Astrocyte (in vitro differentiated cells and primary cell): Measurements from ENCODE around the gene CYB561D2. TPM values are rescaled to one million over a fixed set of nuclear protein-coding genes. Genes with fewer than 3 reads are reported as not detected.

Experiments used
- DNase-seq: peaks from one replicate; pipeline ENCODE4 v3.0.0-alpha.2; 2010; ENCODE audit warnings: low read depth
- FAIRE-seq: peaks from 2 replicates; lab custom pipeline; 2011; peaks lifted over from hg19 to GRCh38; lab: Jason Lieb, UNC
- H2AFZ ChIP-seq: 2 replicates; pipeline ENCODE4 v1.6.0; 2012; ENCODE audit warnings: low read depth, low read length, inconsistent platforms
- H3K27ac ChIP-seq: 2 replicates; pipeline ENCODE4 v1.5.1; 2011; ENCODE audit warnings: low read depth, low read length, inconsistent platforms
- H3K27me3 ChIP-seq: 2 replicates; pipeline ENCODE4 v1.6.0; 2011; ENCODE audit warnings: low read length, inconsistent platforms; ENCODE audit not compliant: insufficient read depth
- H3K36me3 ChIP-seq: 2 replicates; pipeline ENCODE4 v1.5.1; 2011; ENCODE audit warnings: low read length, inconsistent platforms; ENCODE audit not compliant: insufficient read depth
- H3K4me1 ChIP-seq: 2 replicates; pipeline ENCODE4 v1.5.1; 2011; ENCODE audit warnings: low read length, inconsistent platforms; ENCODE audit not compliant: insufficient read depth
- H3K4me2 ChIP-seq: 2 replicates; pipeline ENCODE4 v1.6.0; 2012; ENCODE audit warnings: low read length, inconsistent platforms
- H3K4me3 ChIP-seq: 2 replicates; pipeline ENCODE4 v1.5.1; 2011; ENCODE audit warnings: low read depth, mild to moderate bottlenecking, low read length, inconsistent platforms; ENCODE audit not compliant: insufficient read depth
- H3K79me2 ChIP-seq: 2 replicates; pipeline ENCODE4 v1.6.0; 2012; ENCODE audit warnings: mild to moderate bottlenecking, low read length, inconsistent platforms; ENCODE audit not compliant: insufficient read depth
- H3K9ac ChIP-seq: 2 replicates; pipeline ENCODE4 v1.6.0; 2012; ENCODE audit warnings: mild to moderate bottlenecking, low read length, inconsistent platforms
- H3K9me3 ChIP-seq: 2 replicates; pipeline ENCODE4 v1.5.1; 2012; ENCODE audit warnings: low read depth, mild to moderate bottlenecking, low read length, inconsistent platforms; ENCODE audit not compliant: insufficient read depth
- H4K20me1 ChIP-seq: 2 replicates; pipeline ENCODE4 v1.6.0; 2012; ENCODE audit warnings: low read length, inconsistent platforms; ENCODE audit not compliant: insufficient read depth
- H3K27ac Mint-ChIP-seq: one replicate; pipeline ENCODE4 v1.8.0; 2021; ENCODE audit warnings: mild to moderate bottlenecking, mixed read lengths; ENCODE audit not compliant: unreplicated experiment
- H3K27me3 Mint-ChIP-seq: one replicate; pipeline ENCODE4 v1.8.0; 2021; ENCODE audit warnings: low read depth, mixed read lengths; ENCODE audit not compliant: unreplicated experiment
- H3K36me3 Mint-ChIP-seq: one replicate; pipeline ENCODE4 v1.8.0; 2021; ENCODE audit warnings: low read depth, mixed read lengths; ENCODE audit not compliant: unreplicated experiment
- H3K4me1 Mint-ChIP-seq: one replicate; pipeline ENCODE4 v1.8.0; 2021; ENCODE audit warnings: low read depth, mixed read lengths; ENCODE audit not compliant: unreplicated experiment
- H3K4me3 Mint-ChIP-seq: one replicate; pipeline ENCODE4 v1.8.0; 2021; ENCODE audit warnings: mild to moderate bottlenecking, moderate library complexity, mixed read lengths; ENCODE audit not compliant: unreplicated experiment
- H3K9me3 Mint-ChIP-seq: one replicate; pipeline ENCODE4 v1.8.0; 2021; ENCODE audit warnings: mild to moderate bottlenecking, mixed read lengths; ENCODE audit not compliant: unreplicated experiment
- EZH2 ChIP-seq: IDR thresholded peaks from 2 replicates; pipeline ENCODE4 v1.6.1; 2012; ENCODE audit warnings: mild to moderate bottlenecking, low read length, inconsistent platforms; ENCODE audit not compliant: insufficient read depth
- total RNA-seq: library from RNA; stranded (reverse); gene quantifications from 2 replicates; pipeline ENCODE4 v1.2.1, GENCODE V29; 2021
- TF ChIP-seq, protein P1 (sequence below): IDR thresholded peaks from 2 replicates; pipeline ENCODE4 v1.5.1; 2011; ENCODE audit warnings: low read depth, mild to moderate bottlenecking, inconsistent platforms, low read length, moderate library complexity; ENCODE audit not compliant: insufficient read depth

Gene CYB561D2
- total RNA-seq, 1 donor from 2014 or later = 19.4 TPM

- Histone ChIP-seq H3K79me2 (no peaks in the 10 kb centered on the region), H3K27ac (no peak overlapping the region), H2AFZ (no peak overlapping the region), H3K27me3 (no peaks in the 10 kb centered on the region), H3K9me3 (no peaks in the 10 kb centered on the region), H4K20me1 (no peaks in the 10 kb centered on the region), H3K9ac (no peak overlapping the region), H3K4me1 (peaks cover 8% of the 10 kb centered on the region), H3K4me3 (no peak overlapping the region), H3K4me2 (no peak overlapping the region), H3K36me3 (no peaks in the 10 kb centered on the region)
- Mint-ChIP-seq H3K4me1 (peaks cover 2% of the 10 kb centered on the region), H3K36me3 (no peaks in the 10 kb centered on the region), H3K27ac (no peak overlapping the region), H3K4me3 (no peak overlapping the region), H3K9me3 (no peaks in the 10 kb centered on the region), H3K27me3 (peaks cover 29% of the 10 kb centered on the region)
- TF ChIP-seq, protein P1, sequence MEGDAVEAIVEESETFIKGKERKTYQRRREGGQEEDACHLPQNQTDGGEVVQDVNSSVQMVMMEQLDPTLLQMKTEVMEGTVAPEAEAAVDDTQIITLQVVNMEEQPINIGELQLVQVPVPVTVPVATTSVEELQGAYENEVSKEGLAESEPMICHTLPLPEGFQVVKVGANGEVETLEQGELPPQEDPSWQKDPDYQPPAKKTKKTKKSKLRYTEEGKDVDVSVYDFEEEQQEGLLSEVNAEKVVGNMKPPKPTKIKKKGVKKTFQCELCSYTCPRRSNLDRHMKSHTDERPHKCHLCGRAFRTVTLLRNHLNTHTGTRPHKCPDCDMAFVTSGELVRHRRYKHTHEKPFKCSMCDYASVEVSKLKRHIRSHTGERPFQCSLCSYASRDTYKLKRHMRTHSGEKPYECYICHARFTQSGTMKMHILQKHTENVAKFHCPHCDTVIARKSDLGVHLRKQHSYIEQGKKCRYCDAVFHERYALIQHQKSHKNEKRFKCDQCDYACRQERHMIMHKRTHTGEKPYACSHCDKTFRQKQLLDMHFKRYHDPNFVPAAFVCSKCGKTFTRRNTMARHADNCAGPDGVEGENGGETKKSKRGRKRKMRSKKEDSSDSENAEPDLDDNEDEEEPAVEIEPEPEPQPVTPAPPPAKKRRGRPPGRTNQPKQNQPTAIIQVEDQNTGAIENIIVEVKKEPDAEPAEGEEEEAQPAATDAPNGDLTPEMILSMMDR = no peak
- no peak for TF ChIP-seq EZH2
- DNase-seq (peak; percentile 34), FAIRE-seq (no peak)
These were observed 38.2 kb downstream of the CYB561D2 start for GRCh38 chr3:50388720-50389413.

DNA sequence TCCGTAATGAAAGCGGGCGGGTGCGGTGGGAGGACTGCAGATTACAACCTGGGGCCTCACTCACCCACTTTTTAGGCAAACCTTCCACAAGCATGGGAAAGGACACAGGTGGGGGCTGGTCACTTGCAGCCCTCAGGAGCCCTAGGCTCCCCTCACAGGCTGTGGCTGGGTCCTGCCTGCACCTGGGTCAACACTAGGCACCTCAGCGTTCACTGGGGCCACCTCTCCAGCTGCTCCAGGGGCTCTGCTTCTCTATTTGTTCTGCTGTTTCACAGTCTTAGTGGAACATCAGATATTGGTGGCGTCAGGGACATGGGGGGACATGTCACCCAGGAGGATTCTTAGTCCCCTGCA is 38.7 kb downstream of the CYB561D2 start:
- DNase-seq = no peak
- Mint-ChIP-seq H3K4me3 (no peak overlapping the region), H3K27ac (no peak overlapping the region), H3K36me3 (no peaks in the 10 kb centered on the region), H3K9me3 (no peaks in the 10 kb centered on the region), H3K27me3 (peaks cover 26% of the 10 kb centered on the region), H3K4me1 (peaks cover 2% of the 10 kb centered on the region)
- no peak overlapping the region for H2AFZ ChIP-seq
- H3K4me2 ChIP-seq = no peak overlapping the region
- H3K9ac ChIP-seq = no peak overlapping the region
- no peaks in the 10 kb centered on the region for H3K79me2 ChIP-seq
- peaks cover 4% of the 10 kb centered on the region for H3K27me3 ChIP-seq
- H3K4me1 ChIP-seq = peaks cover 8% of the 10 kb centered on the region
- no peak overlapping the region for H3K4me3 ChIP-seq
- H3K27ac ChIP-seq = no peak overlapping the region
- no peak for FAIRE-seq
- TF ChIP-seq, protein P1 = no peak
- TF ChIP-seq EZH2 = no peak
- H3K36me3 ChIP-seq = no peaks in the 10 kb centered on the region
- H4K20me1 ChIP-seq = no peaks in the 10 kb centered on the region
- no peaks in the 10 kb centered on the region for H3K9me3 ChIP-seq

DNA sequence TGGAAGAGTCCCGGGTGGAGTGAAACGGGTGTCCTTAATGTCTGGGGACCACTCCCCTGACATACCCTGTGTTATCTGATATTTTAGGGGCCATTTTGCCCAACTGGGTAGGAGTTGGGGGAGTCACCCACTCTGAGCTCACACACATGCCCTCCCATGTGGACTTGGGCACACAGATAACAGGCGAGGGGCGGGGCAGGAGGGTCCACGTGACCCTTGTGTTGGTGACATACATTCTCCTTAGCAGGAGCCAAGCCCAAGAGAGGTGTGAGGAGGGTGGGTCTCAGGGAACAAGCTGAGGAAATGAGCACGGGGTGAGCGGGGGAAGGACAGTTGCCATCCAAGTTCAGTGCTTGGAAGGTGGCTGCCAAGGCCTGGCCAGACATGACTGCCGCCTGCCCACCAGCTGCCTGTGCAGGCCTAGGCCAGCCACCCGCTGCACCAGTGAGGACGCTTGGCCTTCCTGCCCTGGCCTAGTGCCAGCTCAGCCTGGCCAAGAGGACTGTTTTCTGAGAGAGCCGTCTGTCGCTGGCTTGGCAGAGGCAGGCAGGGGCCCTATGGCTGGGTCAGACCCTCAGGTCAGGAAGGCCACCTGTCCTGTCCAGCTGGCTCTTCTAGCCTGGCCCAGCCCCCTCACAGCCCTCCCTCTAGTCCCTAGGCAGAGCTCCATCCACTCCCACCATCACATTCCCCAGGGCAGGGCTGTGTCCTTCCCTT is 40.0 kb downstream of the CYB561D2 start:
- Mint-ChIP-seq H3K36me3 (no peaks in the 10 kb centered on the region), H3K27ac (no peak overlapping the region), H3K4me1 (peaks cover 2% of the 10 kb centered on the region), H3K4me3 (no peak overlapping the region), H3K27me3 (peaks cover 21% of the 10 kb centered on the region), H3K9me3 (no peaks in the 10 kb centered on the region)
- Histone ChIP-seq H3K9me3 (no peaks in the 10 kb centered on the region), H4K20me1 (no peaks in the 10 kb centered on the region), H2AFZ (no peak overlapping the region), H3K27ac (no peak overlapping the region), H3K36me3 (no peaks in the 10 kb centered on the region), H3K79me2 (no peaks in the 10 kb centered on the region), H3K9ac (no peak overlapping the region), H3K4me2 (no peak overlapping the region), H3K4me3 (no peak overlapping the region), H3K4me1 (peaks cover 8% of the 10 kb centered on the region), H3K27me3 (peaks cover 4% of the 10 kb centered on the region)
- no peak for TF ChIP-seq EZH2
- TF ChIP-seq, protein P1 = no peak
- DNase-seq (no peak), FAIRE-seq (no peak)
